NCI-H510A (cell line): ENCODE results near the gene APPL2.

Experiments
- DNase-seq: peaks from one replicate; lab custom pipeline; 2025; lab: John Stamatoyannopoulos, UW

The APPL2 gene

DNA sequence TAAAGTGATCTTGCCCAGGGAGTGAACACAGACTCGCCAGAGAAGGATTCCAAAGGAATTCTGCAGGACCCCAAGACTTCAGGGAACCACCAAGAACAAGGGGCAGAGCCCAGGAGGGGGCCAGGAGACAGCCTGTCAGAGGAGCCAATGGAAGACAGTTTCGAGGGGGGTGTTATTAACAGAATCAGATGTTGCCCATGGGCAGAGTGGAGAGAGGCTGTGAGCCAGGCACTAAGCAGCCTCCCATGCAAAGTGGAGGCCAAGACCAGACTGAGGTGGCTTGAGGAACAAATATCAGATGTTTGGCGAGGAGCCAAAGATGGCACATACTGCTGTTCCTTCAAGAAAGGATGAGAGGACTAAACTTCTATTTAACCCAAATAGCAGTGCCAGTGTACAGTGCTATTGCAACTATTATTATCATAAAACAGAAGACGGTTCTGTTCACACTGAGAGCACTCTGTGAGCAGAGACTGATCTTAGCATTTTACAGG, 12.6 kb downstream of the APPL2 start:
- no peak for DNase-seq

DNA sequence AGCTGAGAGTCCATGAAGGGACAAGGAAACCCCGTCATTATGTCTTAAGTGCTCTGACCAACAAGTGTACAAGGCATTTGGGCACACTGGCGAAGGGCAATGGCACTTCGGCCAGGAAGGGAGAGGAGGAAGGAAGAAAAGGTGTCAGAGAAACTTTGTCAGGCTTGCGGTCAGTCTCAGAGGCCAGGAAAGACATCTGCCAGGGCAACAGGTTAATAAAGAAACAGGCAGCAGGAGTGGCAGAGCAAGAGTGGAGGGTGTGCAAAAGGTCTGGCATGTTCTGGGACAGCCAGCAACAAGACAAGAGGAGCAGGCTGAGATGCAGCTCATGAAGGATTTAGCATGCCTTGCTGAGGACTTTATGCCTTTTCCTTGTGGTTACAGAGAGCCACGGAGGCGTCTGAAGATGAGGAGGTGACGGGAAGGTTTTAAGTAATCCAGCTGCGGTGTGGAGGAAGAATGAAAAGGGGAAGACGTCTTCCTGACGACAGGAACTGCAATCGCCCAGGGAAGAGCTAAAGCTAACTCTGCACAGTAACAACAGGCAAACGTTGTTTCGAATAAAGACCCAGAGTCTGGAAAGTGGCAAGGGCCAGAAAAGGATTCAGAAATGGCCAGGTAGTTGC, 13.1 kb downstream of the APPL2 start:
- no peak for DNase-seq

DNA sequence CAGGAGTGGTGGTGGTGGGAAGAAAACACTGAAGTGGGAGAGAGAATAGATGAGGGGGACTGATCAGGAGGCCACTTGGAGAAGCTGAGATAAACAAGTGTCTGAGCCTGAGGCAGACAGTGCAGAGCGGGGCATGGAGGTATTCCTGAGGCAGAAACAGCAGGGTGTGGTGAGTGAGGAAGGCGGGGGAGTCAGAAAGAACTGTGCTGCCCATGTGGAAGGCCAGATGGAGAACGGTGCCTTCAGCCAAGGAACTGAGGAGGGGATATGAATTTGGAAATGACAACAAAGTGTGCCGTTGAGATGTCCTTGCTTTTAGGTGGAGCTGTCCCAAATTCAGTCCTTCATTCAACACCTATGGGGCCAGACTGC, 13.7 kb downstream of the APPL2 start:
- DNase-seq = no peak

DNA sequence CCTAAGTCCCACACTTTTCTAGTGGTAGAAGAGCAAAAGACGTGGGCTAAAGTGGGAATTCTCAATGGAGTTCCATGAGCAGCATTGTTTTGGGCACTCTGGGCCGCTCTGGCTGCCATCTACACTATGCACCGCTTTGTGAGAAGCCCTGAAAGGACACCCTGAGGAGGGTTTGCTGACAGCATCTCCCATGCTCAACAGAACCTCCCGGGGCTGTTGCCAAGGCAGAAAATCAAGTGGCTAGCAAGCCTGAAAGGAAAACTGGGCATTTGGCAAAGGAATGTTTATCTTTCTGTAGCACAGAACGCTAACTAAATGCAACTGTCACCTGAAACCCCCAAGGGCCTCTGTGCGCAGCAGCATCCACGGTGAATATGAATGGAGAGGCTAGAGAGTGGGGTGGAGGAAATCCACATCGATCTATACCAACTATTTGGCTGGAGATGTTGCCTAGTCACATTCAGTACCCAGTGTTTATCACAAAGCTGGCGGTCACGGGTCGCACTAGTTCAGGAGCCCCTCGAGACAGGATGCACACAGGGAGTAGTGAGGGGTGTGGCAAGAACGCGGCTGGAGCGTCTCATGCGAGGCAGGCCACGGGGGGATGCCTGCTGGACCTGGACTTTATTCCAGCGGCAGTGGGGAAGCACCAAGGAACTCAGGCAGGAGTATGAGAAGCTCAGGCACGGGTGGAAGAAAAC, 14.2 kb downstream of the APPL2 start:
- DNase-seq = no peak

DNA sequence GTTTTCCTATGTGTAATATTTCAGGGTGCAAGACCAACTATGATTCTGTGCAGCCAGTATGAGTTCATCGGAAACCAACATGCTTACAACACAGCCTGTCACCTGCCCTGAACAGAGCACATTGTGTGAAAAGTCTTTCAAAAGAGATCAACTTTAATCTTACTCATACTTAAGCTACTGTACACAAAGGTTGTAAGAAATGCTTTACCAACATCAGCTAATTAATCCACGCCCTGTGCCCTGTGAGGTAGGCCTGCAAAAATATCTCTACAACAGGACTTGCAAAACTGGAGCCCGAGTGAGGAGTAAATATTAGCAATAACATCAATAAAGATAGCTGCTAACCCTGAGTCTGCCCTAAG, 15.1 kb downstream of the APPL2 start:
- no peak for DNase-seq

DNA sequence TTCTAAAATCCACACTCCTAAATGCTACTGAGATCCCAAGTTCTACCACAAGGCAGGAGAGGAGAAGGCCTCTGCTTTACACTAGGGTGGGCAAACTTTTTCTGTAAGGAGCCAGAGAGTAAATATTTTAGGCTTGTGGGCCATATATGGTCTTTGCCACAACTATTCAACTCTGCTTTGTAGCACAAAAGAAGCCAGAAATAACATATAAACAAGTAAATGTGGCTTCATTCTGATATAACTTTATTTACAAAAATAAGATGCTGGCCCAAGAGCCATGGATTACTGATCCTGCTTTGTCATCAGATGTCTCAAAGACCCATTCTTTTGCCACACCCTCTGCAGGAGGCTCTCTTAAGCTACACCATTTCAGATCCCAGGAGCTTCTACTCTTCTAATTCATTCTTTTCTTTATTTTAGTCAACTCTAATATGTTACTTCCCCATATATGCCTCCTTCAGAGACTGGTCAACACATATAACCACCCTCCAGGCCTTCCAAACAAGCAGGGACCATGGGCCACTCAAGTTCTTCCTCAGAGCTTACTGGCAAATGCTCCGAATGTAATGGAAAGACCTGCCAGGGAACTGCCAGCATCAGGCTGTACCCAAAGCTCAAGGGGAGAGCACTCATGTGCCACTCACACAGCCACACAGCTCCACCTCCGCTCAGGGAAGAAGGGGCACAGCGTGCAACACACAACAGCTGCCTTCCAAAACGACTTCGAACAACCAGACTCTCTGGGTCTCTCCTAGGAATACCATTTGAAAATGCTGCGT, 15.6 kb downstream of the APPL2 start:
- no peak for DNase-seq

DNA sequence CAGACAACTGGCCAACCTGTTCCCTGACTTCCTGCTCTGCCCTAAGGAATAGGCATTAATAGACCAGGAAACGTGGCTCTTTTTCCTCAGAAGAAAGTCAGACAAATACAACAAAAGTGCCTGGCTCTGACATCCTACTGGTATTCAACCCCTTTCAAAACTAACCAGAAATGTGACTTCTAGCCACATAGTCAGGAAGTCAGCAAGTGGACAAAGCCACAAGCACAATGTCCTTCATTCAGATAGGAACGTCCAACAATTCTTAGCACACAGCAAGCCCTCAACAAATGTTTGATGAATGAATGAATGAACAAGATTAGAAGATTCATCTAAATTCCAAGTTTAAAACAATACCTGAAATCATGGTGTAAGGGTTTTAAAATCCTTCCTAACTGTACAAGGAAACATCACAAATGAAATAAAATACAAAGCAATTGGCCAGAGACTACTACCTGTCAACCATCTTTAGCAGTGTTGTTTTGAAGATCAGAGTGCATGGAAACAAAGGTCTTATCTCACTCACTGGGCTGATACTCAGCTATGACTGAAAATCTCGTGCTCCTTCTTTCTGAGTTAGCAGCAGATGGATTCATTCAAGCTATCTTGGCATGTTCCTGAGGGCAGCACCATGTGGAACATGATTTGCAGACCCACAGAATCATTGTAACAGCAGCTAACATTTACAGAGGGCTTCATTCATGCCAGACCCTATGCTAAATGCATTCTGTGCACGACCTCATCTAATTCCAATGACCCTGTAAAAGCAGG, 16.5 kb downstream of the APPL2 start:
- DNase-seq = no peak

DNA sequence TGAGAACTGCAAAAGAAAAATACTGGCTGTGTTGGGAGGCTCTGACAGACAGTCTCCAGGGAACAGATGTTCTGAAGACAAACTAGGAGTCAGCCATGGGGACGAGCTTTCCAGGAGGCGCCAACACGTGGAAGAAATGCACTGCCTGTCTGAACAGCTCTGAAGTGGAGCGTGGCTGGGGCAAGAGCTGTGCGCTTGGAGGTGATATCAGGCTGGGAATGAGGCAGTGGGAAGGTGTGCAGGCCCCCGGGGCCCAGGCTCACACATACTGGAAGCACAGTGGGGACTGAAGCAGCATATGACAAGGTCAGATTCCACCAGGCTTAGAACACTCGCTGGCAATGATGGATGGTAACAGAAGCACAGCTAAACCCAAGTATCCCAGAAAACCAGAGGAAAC, 17.5 kb downstream of the APPL2 start:
- no peak for DNase-seq

DNA sequence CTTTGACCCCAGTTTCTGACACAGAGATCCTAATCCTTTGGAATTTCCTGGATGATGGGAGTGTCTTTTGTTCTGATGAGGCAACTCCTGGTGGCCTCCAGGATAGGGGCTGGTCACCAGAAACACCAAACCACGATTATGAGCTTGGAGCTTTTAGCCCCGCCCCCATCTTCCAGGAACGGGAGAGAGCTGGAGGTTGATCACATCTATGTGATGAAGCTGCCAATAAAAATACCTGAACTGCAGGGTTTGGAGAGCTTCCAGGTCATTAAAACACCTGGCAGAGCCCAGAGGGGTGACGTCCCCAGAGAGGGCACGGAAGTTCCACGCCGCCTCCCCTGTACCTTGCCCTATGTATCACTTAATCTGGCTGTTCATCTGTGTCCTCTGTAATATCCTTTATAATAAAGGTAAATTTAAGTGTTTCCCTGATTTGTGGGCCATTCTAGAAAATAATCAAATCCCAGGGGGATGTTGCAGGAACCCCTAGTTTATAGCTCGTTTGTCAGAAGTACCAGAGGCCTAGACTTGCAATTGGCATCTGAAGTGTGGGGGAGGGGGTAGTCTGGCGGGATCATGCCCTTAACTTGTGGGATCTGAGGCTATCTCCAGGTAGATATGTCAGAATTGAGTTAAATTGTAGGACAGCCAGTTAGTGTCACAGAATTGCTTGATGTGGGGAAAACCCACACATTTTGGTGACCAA, 21.2 kb downstream of the APPL2 start:
- DNase-seq = no peak

DNA sequence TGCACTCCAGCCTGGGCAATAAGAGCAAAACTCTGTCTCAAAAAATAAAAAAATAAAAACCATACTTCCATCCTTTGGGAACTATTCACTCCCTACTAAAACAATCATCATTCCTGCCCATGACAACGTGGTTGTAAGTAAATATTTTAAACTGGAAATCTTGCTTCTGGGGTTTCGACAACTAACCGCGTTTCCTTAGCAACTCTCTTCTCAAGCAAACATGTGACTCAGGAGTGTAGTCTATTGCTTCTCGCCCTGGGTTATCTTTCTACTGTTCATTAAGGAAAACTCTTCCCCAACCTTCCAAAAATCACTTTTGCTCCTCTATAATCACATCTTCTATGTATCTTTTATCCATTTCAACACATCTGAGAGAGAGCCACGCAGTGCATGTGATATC, 21.8 kb downstream of the APPL2 start:
- no peak for DNase-seq

DNA sequence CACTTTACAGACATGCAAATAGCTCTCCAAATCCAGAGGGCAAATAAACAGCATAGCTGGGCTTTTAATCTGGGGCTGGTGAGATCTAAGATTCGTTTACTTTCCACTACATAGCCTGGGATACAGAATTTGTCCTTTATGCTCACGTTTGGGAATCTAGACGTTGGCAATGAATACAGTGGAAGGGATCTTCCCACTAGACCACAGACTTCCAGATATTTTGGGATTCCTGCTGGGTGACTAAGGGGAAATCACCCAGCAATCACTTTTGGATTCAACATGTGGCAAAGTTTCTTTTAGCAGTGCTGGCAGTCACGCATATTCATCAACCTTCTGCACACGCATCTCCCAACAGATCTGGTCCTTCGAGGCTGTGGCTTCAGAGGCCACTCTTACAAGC, 23.5 kb downstream of the APPL2 start:
- no peak for DNase-seq

DNA sequence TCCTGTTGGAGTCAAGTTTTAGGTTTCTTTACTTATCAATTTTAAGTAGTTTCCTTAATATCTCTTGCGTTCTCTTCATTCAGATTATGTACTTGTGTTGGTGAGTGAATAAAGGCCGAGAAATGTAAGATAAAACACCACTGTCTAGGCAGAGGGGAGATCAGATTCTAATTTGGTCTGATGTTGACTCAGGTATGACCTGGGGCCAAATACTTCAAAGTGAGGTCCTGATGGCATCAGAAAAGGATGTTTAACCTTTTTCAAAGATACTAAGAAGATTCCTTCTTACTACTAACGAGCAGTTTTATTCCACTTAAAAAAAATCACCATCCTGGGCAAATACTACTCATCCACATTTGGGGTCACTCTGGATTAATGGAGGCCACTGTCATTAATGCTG, 26.9 kb downstream of the APPL2 start:
- no peak for DNase-seq

DNA sequence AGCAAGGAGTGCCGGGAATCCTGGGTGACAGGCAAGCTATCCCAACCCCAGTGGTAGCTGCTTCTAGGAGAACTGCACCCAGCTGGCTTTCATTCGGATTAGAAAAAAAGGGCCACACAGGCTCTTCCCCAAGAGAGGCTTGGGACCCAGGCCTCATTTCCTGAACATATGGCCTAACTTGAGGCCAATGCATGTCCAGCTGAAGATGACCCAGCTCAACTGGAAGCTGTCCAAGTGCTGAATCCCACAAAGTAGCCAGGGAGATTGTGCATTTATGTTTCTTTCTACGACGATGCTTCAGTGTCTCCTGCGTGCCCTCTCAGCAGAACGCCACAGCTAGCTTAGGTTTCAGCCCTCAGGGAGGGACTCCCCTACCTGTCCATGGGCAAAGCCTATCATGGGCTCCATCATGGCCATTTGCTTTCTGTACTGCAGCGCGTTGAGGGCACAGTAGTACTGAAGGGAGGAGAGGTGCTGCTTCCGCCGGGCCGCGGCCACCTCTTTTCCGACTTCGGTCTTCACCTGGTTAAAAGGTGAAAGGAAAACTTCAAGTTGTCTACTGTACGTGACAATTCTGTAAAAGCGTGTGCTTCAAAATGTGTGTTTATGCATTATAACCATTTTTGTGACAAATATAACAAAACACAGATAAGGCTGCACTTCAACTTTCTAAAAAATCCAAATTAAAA, 29.1 kb downstream of the APPL2 start:
- DNase-seq = no peak

DNA sequence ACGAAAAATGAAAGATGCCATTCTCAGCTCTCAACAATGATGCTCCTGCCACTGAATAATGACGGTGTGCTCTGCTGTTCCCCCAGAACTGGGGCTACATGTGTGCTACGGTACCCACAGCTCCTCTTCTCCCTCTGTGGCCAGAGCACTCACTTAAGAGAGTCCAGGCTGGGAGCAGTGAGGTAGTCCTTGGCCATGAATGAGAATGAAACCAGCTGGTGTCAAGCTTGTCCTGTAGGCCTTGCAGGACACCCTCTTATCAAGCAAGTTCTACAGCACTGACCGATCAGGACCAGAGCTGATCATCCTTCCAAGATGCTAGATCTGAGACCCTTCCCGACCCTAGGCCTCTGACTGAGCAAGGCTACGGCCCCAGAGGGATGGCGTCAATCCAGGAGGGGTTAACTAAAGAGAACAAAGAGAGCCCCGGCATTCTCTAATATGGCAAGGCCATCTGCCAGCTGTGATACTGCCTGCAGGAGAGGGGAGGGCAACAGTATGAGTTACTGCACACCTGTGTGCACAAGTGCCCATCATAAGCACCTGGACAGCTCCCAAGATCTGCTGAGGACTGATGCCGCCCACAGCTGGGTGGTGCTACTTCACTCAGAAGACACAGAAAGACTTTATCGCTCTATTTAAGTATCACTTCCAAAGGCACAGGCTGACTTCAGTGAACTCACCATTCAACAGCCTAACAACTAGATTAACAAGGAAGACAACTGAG, 30.5 kb downstream of the APPL2 start:
- peak; percentile 77 for DNase-seq

DNA sequence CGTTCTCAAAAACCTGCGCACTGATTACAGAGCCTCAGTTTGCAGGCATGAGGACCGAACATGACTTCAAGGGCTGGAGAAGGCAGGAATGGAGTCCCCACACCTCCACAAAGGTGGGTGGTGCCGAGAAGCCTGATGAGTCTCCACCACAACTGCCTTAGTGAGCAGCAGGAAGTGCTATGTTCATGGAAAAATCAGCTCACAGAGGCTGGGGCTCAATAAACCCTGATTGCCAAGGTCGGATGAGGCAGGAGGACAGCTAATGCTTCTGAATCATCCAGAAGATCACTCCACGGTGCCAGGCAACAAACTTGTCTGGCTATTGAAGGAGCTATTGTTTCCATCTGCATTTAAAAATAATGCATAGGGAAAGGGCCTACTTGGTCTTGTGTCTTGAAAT, 31.1 kb downstream of the APPL2 start:
- no peak for DNase-seq

DNA sequence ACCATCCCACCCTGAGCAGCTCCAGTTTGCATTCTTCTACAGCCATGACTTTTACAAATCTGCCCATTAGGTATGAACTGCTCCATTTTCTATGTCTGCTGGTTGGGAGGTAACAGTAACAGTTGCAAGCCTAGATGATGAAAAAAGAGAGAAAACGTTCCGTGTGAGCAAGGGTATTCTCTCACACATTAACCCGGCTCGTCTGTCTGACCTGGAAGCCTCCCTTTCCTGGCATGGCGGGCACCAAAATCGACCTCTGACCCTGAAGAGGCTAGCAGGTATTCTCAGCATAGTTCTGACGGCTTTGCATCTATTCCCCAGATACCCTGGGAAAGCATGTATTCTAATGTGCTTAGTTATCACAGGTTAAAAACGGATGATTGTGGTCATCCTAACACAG, 31.8 kb downstream of the APPL2 start:
- no peak for DNase-seq

DNA sequence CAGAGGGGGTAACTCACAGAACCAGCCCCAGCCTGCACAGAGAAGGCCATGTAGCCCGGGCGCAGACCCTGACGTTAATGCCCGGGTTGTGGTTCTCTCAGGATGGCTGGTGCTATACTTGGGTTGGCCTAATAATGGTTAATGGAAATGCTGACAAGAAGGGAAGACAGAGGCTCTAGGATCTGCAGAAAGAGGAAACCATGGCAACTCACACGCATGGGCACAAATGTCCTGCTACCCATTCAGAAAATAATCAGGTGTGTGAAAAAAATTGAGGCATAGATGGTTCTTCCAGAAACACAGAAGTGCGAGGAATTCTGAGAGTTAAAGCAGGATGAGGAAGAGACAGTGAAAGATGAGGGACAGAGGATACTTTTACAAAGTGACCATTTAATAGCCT, 33.8 kb downstream of the APPL2 start:
- DNase-seq = no peak

DNA sequence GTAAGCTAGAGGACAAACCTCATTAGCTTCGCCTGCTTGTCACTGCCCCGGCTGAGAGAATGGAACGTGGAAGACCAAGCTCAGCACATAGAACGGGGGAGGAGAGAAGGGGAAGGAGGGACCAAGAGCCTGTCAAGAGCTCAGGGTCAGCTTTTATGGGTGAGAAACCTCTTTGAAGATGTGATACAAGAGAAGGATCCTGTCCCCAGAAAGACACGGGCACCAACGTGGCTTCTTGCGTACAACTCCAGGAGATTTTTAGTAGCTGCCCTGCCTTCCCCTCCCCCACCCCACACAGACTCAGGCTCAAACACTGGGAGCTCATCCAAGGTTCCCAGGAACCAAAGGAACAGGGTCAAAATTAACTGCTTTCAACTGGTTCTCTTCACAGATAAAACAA, 34.7 kb downstream of the APPL2 start:
- DNase-seq = no peak

DNA sequence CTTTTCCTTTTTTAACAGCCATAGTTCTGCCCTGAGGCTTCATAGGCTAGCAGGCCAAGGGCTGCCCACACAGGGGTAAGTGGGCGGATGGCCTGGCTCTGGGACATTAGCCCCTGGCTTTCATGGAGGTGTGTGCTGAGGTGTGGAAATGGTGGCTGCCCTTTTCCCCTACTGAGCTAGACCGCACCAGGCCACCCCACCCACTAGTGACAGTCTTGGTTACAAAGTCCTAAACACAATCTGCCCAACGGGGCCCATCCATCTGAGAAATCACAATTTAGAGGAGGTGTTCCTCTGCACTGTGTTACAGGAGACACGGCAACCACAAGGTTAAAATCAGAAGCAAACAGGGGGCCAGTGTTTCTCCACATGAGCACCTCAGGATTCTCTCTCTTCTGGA, 35.6 kb downstream of the APPL2 start:
- no peak for DNase-seq

DNA sequence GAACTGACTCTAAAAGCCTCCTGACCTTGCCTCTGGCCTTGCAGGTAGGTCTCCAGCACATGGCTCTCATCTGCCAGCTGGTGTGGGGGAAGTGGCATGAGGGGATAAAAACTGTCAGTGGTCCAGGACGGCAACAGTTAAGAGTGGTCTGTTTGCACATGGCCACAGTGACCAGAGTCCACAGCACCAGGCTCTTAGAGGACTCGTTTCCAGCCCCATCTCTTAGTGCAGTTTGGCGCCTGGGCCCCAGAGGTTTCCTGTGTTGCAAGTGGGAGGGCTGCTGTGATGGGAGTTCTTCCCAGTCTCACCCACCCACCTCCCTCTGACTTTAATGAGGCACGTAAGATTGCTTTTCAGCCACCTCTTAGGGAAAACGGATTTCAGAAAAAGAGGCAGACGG, 37.0 kb downstream of the APPL2 start:
- DNase-seq = no peak

DNA sequence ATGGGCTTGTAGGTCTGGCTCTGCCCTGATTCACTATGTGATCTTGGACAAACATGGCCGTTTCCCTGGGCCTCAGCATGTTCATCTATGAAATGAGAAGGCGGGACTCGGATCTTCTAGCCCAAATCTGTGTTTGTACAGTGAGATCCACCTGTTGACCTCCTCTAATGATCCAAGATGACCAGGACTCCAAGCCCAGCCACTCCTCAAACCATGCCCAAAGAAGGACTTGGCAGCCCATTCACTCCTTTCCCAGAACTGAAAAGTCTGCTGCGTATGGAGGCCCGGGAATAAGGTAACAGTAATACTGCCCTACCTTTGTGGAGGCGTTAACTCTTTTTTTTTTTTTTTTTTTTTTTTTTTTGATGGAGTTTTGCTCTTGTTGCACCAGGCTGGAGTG, 39.9 kb downstream of the APPL2 start:
- no peak for DNase-seq
